Measurements from ENCODE around the gene IDUA.

IDUA gene

GRCh38 chr4:956531-957230 lies 30.2 kb upstream of the IDUA start:
- no peak for DNase-seq (ENCODE audit: low read depth)

DNA sequence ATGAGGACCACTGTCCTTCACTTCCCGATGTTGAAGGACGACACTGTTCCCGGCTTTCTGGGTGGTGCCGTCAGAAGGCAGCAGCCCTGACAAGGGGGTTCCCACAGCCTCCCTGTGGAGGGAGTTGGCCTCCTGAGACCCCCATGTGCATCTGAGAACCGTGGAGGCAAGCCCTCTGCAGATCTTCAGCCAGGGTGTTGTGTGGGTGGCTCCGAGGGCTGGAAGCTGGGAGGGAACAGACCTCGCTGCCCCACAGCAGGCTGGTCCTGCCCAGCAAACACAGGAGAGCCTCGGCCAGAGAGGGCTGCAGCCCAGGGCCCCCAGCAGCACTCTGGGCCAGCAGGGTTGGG lies 29.6 kb upstream of the IDUA start:
- no peak for DNase-seq (ENCODE audit: low read depth)

DNA sequence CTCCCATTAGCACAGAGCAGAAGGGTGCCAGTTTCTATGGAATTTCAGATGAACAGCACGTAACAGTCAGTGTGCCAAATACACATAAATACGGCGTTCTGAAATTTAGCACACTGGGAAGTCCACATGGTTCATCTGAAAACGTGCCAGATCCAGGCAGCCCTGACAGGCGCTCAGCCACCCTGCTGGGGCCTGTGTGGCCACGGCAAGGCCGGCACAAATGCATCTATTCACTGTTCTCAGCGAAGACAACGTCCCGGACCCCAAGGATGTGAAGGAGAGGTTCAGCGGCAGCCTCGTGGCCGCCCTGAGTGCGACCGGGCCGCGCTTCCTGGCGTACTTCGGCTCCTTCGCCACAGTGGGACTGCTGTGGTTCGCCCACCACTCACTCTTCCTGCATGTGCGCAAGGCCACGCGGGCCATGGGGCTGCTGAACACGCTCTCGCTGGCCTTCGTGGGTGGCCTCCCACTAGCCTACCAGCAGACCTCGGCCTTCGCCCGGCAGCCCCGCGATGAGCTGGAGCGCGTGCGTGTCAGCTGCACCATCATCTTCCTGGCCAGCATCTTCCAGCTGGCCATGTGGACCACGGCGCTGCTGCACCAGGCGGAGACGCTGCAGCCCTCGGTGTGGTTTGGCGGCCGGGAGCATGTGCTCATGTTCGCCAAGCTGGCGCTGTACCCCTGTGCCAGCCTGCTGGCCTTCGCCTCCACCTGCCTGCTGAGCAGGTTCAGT lies 29.1 kb upstream of the IDUA start:
- no peak for DNase-seq (ENCODE audit: low read depth)

- DNase-seq (ENCODE audit: low read depth), result no peak
These were observed 28.6 kb upstream of the IDUA start for GRCh38 chr4:958314-958665.

DNA sequence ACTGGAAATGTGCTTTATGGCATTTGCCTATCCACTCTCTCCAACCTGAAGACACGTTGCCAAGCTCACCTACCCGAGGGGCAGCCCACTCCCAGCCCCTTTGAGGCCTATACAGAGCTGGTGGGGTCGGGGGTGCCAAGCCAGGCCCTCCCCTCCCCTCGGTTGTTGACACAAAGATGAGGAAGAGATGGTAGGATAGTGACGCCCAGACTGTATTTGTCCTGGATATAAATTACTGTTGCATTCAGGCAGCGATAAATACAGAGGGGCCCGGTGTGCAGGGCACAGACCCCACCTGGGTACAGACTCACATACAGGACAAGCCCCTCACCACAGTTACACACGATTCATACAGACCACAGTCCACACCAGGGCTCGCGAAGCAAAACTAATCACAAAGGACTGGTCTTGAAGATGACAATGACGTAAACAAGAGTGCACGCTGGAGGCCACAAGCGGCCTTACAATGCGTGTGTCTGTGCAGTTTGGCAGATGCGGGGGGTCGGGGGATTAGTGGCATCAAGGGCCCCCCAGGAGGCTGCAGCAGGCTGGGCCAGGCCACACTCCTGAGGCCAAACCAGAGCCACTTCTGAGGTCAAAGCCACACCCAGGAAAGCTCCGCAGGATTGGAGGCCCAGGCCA lies 28.0 kb upstream of the IDUA start:
- no peak for DNase-seq (ENCODE audit: low read depth)

DNA sequence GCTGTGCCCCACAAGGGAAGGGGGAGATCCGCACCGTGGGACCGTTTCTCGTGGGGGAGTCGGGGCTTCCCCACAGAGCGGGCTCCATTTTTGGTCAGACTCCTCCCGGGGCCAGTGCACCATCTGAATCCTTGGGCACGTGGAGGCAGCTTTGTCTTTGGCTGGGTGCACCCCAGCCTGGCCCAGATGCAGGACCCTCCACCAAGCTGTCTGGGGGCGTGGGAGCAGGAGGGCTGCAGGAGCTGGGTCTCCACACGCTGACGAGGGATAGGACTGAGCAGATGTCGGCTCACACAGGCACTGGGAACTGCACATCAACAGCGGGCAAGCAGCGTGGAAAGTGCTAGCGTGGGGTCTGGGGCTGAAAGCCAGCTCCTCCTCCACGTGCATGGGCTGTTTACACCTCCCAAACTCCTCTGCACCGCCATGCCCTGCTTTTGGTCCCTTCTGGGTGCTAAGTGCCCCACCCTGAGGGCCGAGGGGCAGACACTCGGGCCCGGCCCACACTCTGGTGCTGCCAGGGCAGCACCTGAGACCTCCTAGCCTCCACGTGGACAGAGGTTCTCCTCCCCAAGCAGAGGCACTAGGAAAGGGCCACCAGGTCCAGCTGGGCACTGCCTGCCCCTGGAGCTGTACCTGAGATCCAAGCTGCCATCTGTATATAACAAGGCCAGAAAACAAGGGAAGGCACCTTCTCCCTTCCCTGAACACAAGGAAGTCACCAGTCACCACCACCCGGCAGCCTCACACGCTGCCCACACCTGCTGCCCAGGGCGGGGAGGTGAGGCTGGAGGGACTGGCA lies 27.3 kb upstream of the IDUA start:
- no peak for DNase-seq (ENCODE audit: low read depth)

- no peak for DNase-seq (ENCODE audit: low read depth)
These were observed 26.7 kb upstream of the IDUA start for GRCh38 chr4:960140-960635.

DNA sequence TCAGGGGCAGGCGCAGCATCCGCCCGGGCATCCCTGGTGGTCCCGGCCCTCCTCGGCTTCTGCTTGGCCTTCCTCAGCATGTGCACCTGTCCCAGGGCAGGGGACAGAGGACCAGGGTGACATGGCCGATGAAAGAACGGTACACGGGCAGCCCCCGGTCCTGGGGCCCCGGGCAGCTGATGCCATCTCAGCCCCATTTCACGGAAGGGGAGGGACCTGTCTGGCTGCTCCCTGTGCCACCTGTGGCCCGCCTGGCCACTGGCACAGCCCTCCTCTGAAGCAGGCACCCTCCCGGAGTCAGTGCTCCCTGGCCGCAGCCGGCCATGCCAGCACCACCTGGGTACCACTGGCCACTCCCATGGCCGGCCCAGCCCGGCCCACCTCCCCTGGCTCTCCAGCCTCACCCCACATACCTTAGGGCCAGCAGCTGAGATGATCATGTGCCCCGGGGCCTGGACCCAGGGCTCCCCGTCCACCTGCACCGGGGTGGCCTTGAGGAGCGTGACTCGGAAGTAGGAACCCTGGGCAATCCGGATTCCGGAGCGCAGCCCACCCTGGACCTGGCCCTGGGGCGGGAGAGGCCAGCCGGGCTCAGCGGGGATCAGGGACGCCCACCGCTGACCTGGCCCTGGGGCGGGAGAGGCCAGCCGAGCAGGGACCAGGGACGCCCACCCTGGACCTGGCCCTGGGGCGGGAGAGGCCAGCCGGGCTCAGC lies 26.1 kb upstream of the IDUA start:
- no peak for DNase-seq (ENCODE audit: low read depth)

GRCh38 chr4:961351-962230 lies 25.3 kb upstream of the IDUA start:
- DNase-seq (ENCODE audit: low read depth), result no peak

GRCh38 chr4:962231-963208 lies 24.3 kb upstream of the IDUA start:
- DNase-seq (ENCODE audit: low read depth), result no peak

DNA sequence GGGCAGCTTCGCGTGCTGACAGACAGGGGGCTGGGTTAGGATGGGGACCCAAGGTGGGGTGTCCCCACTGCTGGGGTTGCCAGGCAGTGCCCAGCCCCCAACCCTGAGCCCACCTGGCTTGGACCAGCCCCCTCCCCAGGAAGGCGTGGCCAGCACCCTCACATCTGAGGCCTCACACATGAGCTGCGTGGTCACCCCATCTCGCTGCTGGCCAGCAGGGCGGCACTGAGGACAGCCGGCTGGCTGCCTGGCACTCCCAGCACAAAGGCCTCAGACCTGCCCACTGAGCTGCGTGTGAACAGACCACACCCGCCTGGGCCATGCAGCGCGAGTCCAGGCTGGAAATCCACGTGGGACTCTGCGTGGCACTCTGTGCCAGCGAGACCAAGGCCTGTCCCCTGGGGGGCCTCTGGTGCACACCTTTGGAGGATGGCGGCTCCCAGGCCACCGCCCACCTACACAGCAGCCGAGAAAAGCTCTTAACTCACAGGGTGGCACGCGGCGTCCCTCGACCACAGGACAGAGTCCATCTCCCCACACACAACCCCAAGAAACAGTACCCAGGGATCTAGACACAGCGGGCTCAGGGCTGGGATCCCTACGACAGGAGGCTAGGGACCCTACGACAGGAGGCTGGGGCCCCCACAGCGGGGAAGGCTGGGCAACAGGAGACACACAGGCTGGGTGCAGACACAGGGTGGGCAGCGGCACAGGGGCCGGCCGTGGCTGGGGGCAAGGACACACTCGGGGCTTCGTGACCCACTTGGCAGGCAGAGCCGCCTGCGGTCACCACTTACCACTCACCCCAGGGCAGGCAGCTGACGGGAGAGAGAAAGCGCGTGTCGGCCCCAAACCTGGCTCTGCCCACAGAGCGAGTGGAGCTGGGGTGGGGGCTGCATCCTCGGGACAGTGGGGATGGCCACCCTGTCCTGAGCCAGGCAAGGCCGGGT lies 23.3 kb upstream of the IDUA start:
- DNase-seq (ENCODE audit: low read depth), result no peak

- DNase-seq (ENCODE audit: low read depth), result no peak
These were observed 22.4 kb upstream of the IDUA start for GRCh38 chr4:964346-965025.

DNA sequence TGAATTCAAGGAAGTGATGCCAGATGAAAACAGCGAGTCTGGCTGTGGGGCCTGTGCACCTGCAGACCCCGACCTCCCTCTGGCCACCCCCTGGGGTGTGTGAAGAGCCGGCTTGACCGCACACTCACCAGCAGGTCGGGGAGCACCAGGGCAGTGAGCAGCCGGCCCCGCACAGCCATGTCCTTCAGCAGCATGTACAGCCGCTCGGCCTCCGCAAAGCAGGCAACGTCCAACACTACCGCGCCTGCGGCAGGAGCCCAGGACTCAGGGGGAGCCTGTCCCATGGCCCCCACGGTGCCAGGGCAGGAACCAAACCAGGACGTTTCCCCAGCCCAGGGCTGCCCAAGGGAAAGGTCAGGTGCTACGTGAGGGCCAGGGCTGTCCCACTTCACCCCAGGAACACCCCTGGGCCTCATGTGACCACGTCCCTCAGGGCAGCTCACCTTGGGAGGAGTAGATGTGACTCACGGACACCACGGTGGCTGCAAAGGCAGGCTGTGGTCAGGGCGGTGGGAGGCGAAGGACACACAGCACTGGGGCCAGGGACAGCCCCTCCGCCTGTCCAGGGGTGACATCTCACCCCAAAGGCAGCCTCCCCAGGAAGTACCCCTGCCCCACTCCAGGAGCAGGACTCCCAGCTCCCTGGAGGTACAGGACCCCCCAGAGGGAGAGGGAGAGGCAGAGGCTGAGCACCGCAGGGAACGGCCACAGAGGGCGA lies 21.6 kb upstream of the IDUA start:
- DNase-seq (ENCODE audit: low read depth), result no peak

DNA sequence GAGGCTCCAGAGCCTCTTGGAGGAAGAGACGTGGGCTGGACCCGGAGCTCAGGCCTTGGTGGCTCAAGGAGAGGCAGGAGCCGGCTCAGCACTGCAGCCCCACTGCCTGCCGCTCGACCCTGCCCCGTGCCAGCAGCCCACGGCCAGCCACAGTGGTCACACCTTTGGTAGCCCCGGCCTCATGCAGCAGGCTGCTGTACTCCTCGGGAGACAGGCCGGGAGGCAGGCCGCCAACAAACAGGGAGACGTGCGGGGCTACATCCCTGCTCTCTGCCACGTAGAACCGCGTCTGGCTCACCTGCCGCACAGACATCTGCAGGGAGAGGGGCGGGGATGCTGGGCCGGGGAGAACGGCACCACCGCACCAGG lies 21.1 kb upstream of the IDUA start:
- no peak for DNase-seq (ENCODE audit: low read depth)

DNA sequence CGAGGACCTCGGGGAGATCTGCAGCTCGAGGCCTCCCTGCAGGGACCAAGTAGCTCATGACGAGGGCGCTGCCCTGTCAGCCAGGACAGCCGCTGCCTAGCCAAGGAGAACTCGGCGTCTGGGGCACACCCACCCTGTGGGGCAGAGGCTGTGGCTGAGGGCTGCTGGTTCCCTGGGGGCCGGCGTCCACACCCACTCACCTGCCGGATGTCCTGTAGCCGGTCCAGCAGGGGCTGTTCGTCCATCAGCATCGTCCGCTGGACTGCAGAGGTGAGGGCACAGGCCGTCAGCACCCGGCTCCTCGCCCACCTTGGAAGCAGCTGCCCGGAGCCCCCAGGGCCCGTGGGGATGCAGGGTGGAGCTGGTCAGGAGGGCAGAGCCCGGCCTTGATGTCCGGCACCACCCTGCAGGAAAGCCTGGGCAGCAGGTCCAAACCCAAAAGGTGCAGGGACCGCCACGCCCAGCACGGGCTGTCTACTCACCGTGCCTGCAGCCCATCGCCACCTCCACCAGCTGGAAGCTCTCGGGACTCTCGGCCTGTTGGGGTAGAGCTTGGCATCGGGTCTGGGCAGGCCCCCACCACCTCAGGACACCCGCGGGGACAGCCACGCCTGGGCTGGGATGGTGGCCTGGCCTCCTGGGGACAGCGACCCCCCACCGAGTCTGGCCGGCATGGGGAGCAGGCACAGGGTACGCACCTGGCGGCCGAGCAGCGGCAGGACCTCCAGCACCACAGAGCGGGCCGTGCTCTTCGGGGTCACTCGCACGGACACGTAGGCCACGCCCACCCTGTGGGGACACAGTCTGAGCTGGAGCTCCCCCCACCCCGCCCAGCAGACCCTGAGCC lies 20.4 kb upstream of the IDUA start:
- DNase-seq (ENCODE audit: low read depth), result no peak

Data from HS-5 (cell line).